Glutamatergic neuron (in vitro differentiated cells): Measurements from ENCODE around the gene ZNF599. TPM values are rescaled to one million over a fixed set of nuclear protein-coding genes. Genes with fewer than 3 reads are reported as not detected.

ENCODE experiments used
- DNase-seq: peaks from one replicate; pipeline ENCODE4 v3.0.0; 2022
- H3K27ac Mint-ChIP-seq: one replicate; pipeline ENCODE4 v1.8.0; 2020; ENCODE audit warnings: mild to moderate bottlenecking, mixed read lengths, inconsistent platforms; ENCODE audit not compliant: unreplicated experiment
- H3K27me3 Mint-ChIP-seq: one replicate; pipeline ENCODE4 v1.8.0; 2020; ENCODE audit warnings: mild to moderate bottlenecking, moderate library complexity, mixed read lengths, inconsistent platforms; ENCODE audit not compliant: unreplicated experiment
- H3K36me3 Mint-ChIP-seq: one replicate; pipeline ENCODE4 v1.8.0; 2020; ENCODE audit warnings: mild to moderate bottlenecking, mixed read lengths, inconsistent platforms; ENCODE audit not compliant: unreplicated experiment
- H3K4me1 Mint-ChIP-seq: one replicate; pipeline ENCODE4 v1.8.0; 2020; ENCODE audit warnings: mild to moderate bottlenecking, low read depth, mixed read lengths, inconsistent platforms; ENCODE audit not compliant: unreplicated experiment
- H3K4me3 Mint-ChIP-seq: one replicate; pipeline ENCODE4 v1.8.0; 2020; ENCODE audit warnings: mild to moderate bottlenecking, mixed read lengths, inconsistent platforms; ENCODE audit not compliant: unreplicated experiment
- H3K9me3 Mint-ChIP-seq: one replicate; pipeline ENCODE4 v1.8.0; 2020; ENCODE audit warnings: mild to moderate bottlenecking, moderate library complexity, mixed read lengths, inconsistent platforms; ENCODE audit not compliant: unreplicated experiment
- CTCF ChIP-seq: fragments of 200-600 bp; sonication (generic); IDR thresholded peaks from one replicate; pipeline ENCODE4 v1.5.0; 2021; ENCODE audit not compliant: partially characterized antibody, unreplicated experiment
- total RNA-seq: library from RNA; stranded (reverse); fragmentation: NEBNext Ultra II Directional; extraction: Animal tissue kit (Norgen Biotek cat#: 25700); gene quantifications from one replicate; pipeline ENCODE4 v1.2.1, GENCODE V29; 2021; ENCODE audit not compliant: unreplicated experiment

Gene ZNF599
- total RNA-seq, 1 donor from 2014 or later, result 8.2 TPM

DNA sequence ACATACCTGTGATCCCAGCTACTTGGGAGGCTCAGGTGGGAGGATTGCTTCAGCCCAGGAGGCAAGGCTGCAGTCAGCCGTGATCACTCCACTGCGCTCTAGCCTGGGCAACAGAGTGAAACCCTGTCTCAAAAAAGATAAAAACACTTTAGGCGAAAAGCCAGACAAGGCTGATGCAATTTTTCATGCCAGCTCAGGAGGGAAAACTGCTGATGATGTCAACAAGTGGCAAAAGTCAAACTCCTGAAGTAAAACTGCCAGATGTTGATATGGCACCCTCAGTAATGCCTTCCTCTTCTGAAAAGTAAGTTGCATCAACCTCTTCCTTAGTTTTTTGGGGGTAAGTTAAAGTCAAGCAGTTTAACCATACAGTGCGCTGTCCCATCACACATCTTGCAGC lies 15.6 kb downstream of the ZNF599 start:
- Mint-ChIP-seq H3K9me3 (peaks cover 13% of the 10 kb centered on the region), H3K27ac (no peak overlapping the region), H3K4me1 (no peaks in the 10 kb centered on the region), H3K27me3 (peaks cover 2% of the 10 kb centered on the region), H3K36me3 (peaks cover 56% of the 10 kb centered on the region), H3K4me3 (no peak overlapping the region)
- no peak for TF ChIP-seq CTCF
- DNase-seq, result no peak

DNA sequence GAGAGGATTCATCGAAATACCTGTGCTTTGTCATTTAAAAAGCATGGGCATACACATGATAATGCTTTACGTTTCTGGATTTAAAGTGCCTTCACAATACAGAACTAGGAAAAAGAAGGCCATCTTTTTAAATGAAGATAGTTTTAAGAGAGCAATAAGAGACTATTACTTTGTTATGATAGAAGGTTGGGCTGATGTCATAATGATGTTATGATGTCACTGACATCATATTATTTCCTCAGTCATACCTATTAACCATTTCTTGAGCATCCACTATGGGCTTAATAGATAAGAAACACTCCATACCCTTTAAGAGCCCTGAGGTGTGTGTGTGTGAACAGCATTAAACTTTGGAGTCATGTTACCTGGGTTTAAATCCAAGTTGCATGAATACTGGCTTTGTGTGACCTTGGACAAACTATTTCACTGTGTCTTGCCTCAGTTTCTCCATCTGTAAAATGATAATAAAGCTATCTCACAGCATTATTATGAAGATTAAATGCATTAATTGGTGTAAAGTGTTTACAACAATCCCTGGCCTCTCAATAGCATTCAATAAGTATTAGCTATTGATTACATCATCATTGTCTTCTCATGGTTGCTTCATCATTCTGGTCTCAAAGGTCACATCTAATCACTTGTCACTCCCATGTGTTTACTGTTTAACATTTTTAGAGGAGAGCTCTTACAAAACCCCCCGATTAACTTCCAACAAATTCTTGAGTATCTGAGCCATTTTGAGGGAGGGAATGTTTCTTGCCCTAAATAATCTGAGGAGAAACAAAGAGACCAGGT lies 27.9 kb downstream of the ZNF599 start:
- no peak for TF ChIP-seq CTCF
- no peaks in the 10 kb centered on the region for H3K4me1 Mint-ChIP-seq
- H3K27me3 Mint-ChIP-seq, result no peaks in the 10 kb centered on the region
- peaks cover 27% of the 10 kb centered on the region for H3K36me3 Mint-ChIP-seq
- H3K27ac Mint-ChIP-seq, result no peak overlapping the region
- H3K4me3 Mint-ChIP-seq, result no peak overlapping the region
- peaks cover 2% of the 10 kb centered on the region for H3K9me3 Mint-ChIP-seq
- no peak for DNase-seq

- Mint-ChIP-seq H3K36me3 (no peaks in the 10 kb centered on the region), H3K4me1 (peaks cover 4% of the 10 kb centered on the region), H3K4me3 (peak overlapping the region; percentile 95), H3K27me3 (peaks cover 6% of the 10 kb centered on the region), H3K27ac (peak overlapping the region; percentile 81), H3K9me3 (peaks cover 10% of the 10 kb centered on the region)
- no peak for TF ChIP-seq CTCF
- no peak for DNase-seq
Measured at GRCh38 chr19:34734537-34735103, 38.4 kb downstream of the ZNF599 start.

DNA sequence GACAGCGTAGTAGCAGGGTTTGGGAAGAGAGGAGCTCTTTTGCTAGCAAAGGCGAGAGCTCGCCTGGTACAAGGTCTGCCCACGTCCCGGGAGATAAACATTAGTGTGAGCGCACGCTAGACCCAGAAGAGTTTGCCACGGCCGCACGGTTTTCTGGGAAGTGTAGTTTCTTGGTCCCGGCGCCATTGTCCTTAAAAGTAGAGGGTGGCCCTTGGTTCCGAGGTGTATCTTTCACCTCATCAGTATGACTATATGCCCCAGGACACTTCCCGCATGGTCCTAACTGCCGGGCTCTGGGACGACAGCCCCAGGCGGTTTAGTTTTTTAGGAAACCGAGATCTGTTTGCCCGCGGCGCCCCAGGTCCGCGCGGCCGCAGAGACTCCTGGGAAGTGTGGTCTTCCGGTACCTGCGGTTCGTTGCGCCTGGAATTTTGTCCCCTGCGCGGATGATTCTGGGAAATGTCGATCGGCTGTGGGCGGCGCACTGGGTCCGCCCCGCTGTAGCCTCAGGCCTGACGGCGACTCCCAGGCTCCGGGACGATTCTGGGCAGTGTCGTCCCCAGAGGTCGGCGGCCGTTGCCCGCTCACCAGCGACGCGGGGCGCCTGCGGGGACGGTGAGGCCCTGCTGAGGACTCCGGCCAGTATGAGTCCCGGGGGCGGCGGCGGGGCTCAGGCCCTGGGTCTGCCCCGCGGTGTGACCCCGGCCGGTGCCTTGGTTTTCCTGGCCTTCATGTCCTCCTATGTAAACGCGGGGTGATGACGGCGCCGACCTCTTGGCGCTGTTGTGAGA lies 39.1 kb downstream of the ZNF599 start, which contains the start of gene ZNF181:
ZNF181 (plus strand) TSS at position 498 of the 791 bp plus-strand sequence. CDS start 795 bp downstream, outside the sequence.
- Mint-ChIP-seq H3K27me3 (peaks cover 6% of the 10 kb centered on the region), H3K4me1 (peaks cover 4% of the 10 kb centered on the region), H3K36me3 (no peaks in the 10 kb centered on the region), H3K27ac (peak within 1 kb of the TSS; percentile 92), H3K9me3 (peaks cover 10% of the 10 kb centered on the region), H3K4me3 (peak within 1 kb of the TSS; percentile 95)
- TF ChIP-seq CTCF, result no peak
- peak; percentile 91 for DNase-seq
